CD4-positive, alpha-beta T cell treated with Interferon alpha-2 for 1 hour (primary cell): ENCODE measurements around the gene SURF1.
"Not testable (repeated sequence)": the region's sequence is repeated elsewhere in the genome, so short reads cannot be mapped to it uniquely, and the experiment has no call there.

Source experiments
- DNase-seq, 2 donors: peaks; one replicate each; pipeline ENCODE4 v3.0.0-alpha.2; 2020 to 2022

The SURF1 gene

DNA sequence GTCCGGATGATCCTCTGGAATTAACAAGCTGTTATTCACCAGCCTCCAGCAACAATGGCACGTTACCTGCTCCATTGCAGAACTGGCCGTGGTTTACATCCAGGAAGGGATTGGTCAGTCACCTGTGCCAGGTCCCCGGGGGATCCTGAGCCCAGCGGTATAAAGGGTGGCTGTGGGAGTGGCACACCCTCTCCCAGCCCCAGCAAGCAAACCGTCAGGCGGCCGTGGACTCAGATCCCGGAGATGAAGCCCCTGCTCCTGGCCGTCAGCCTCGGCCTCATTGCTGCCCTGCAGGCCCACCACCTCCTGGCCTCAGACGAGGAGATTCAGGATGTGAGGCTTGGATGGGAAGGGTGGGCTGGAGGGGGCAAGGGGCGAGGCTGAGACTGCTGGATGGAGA lies 38.7 kb downstream of the SURF1 start:
- DNase-seq: not testable (repeated sequence)

GRCh38 chr9:133315997-133316396 lies 40.3 kb downstream of the SURF1 start:
- DNase-seq: no peak

DNA sequence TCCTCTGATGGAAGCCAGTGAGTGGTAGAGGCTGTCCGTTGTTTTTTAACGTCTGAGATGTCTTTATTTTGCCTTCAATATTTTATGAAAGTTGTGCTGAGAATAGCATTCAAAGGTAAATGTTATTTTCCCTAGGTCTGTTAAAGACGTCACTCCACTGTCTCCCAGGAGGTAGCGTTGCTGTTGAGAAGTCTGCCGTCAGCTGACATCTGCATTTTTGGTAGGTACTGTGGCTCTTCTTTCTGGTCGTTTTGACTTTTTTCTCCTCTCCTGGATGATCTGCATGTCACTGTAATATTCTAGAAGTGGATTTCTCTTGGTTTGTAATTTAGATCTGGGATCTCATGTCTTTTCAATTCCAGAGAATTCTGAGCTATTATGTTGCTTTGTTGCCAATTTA lies 46.7 kb downstream of the SURF1 start:
- DNase-seq: no peak

DNA sequence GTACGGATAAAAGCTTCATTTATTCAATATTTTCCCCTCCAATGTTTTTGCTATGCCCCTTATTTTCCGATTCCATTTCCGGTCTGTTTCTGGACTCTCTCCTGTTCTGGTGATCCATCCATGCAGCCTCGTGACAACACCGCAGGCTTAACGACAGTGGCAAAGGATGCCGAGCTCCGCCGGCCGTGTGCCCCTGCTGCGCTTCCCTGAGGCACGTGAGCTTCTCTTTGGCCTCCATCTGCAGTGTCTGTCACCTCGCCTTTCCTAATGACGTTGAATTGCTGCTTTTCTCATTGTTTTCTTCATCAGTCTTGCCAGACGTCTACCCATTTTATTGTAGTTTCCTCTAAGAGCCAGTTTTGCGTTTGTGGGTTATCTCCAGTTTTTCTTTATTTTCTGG lies 49.0 kb downstream of the SURF1 start:
- DNase-seq: no peak

- no peak for DNase-seq
Observed at GRCh38 chr9:133306242-133307204, 49.8 kb downstream of the SURF1 start.

- DNase-seq: no peak
Observed at GRCh38 chr9:133305731-133306130, 50.6 kb downstream of the SURF1 start.

DNA sequence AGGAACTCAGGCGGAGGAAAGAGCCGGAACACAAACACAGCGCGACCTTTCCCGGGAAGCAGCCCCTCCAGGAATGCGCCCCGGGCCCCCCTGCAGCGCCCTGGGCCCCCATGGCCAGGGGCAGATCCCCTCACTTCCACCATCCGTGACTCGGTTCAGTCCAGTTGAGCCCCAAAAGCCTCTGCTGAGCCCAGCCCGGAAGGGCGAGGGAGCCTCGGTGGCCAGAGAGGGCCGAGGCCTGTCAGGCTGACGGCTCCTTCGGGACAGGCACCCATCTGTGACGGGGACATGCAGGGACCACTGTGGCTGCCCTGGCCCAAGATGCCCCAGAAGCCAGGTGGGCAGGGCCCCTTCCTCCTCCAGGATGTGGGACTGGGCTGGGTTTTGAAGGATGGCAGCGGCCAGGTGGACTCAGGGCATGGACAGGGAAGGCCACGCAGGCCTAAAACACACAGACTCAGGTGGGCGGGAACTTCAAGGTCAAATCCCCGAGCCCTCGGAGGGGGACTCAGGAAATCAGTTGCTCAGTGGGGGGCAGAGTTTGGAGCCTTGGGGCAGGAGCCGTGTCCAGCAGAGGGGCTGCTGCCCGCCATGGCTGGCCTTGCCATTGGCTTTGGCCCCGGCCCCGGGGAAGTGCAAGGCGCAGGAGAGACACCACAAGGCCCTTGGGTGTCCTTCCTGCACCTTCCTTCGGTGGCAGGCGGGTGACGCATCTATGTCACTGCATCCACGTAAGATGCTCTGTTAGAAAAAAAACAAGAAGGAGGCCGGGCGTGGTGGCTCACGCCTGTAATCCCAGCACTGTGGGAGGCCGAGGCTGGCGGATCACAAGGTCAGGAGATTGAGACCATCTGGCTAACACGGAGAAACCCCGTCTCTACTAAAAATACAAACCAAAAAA lies 51.6 kb downstream of the SURF1 start:
- DNase-seq: no peak

GRCh38 chr9:133304158-133304470 lies 52.2 kb downstream of the SURF1 start:
- DNase-seq: no peak

DNA sequence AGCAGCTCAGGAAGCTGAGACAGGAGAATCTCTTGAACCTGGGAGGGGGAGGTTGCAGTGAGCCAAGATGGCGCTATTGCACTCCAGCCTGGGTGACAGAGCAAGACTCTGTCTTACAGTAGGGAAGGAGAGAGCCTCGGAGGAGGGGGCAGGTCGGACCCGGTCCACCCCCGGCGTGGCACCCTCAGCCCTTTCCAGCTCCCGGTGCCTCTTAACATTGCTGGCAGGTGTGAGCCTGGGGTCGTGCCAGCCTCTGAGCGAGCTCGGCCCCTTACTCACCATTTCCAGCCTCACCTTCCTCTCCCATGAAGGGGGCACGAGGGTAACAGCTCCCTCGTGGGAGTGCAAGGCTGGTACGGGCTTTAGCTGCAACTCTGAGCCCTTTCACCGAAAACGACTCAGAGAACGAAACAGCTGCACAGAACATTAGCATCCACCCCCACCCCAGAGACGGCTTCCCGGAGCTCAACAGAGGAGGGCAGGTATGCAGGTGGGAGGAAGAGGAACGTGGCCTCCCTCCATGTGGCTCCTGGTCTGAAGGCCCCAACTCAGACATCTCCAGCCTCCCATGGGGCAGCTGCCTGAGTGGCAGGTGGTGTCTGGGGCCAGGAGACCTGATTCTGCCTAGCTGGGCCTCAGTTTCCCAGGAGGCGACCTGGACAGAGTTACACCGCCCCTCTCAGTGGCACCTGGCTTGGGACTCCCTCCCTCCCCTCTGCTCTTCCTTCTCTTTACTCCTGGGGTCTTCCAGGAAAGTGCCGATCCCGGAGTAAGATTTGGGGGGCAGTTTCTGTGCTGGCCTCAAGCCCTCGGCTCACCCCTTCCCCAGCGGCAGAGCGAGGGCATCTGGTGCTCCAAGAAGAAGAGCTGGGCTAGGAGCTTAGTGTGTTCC lies 52.8 kb downstream of the SURF1 start:
- DNase-seq: no peak
